ENCODE results near the gene RBFOX1.
"Not testable (repeated sequence)": the region's sequence is repeated elsewhere in the genome, so short reads cannot be mapped to it uniquely, and the experiment has no call there.

Gene RBFOX1

DNA sequence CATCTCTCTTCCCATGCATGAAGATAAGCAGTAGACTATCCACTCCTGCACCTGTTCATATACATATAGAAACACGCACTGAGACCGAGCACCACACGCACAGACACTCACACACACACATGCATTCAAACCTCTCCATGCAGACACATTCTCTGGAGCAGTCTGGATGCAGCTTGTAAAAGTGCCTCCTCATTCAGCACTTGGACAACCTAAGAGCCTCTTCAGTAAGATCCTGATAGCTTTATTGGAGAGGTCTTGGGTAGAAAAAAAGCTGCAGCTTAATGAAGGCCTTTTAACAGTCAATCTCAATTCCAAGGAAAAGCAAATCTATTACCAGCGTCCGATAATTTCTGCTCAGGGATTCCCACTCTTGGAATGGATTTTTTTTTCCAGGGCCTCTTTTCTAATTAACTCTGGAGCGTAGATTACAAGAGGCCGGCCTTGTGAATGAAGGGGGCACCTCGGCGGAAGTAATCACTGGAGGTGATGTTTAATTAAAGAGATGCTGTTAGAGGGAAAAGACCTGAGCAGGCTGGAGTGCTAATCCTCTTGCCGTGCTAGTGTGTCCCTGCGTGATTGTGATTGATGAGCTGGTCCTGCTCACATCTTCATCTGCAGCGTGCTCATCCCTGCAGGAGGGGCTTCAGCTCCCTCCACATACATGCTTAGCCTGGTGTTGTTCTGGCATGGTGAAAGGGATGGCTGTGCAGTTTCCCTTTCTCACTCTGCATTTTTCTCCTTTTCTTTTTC, 155.1 kb downstream of the RBFOX1 start:
- DNase-seq, result no peak

- no peak for DNase-seq
These were observed 159.5 kb downstream of the RBFOX1 start for GRCh38 chr16:7492122-7492521.

DNA sequence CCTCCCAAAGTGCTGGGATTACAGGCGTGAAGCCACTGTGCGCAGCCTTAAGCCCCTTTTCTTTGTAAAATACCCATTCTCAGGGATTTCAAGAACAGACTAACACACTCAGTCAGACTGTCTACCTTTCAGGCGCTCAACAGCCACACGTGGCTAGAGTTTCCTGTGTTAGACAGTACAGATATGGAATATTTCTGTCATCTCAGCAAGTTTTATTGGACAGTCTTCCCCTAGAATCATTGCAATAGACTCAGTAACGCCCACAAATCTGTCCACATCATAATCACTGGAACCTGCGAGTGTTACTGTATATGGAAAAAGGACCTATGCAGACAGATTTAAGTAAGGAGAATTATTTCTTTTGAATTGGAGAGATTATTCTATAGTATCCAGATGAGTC, 160.5 kb downstream of the RBFOX1 start:
- no peak for DNase-seq

- no peak for DNase-seq
These were observed 165.0 kb downstream of the RBFOX1 start for GRCh38 chr16:7497691-7498090.

DNA sequence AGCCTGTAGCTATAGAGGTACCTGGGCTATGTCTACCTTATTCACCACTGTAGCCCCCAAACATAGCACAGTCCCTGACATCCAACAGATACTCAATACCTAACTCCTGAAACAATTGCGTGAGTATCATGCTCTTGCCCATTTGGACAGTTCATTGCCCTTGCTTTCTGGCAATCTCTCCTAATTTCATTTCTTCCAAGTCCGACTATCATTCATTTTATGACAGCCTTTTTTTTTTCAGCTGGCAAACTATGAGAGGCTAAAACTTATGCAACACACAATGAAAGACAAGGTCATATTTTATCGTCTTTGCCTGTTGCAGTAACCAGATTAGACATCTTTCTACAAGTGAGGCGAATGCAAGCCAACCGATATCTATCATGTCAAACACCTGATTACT, 169.2 kb downstream of the RBFOX1 start:
- no peak for DNase-seq

DNA sequence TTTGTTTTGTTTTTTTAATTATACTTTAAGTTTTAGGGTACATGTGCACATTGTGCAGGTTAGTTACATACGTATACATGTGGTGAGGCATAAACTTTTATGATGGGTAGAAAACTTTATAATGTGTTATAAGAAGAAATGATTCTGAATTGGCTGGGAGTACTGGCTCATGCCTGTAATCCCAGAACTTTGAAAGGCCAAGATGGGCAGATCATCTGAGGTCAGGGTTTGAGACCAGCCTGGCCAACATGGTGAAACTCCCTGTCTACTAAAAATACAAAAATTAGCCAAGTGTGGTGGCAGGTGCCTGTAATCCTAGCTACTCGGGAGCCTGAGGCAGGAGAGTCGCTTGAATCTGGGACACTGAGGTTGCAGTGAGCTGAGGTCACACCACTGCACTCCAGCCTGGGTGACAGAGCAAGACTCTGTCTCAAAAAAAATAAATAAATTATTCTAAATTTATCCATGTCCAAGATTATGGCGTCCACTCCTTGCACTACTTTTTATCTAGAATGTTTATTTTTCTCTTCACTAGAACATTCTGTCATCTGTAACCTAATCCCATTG, 170.0 kb downstream of the RBFOX1 start:
- DNase-seq, result not testable (repeated sequence)

DNA sequence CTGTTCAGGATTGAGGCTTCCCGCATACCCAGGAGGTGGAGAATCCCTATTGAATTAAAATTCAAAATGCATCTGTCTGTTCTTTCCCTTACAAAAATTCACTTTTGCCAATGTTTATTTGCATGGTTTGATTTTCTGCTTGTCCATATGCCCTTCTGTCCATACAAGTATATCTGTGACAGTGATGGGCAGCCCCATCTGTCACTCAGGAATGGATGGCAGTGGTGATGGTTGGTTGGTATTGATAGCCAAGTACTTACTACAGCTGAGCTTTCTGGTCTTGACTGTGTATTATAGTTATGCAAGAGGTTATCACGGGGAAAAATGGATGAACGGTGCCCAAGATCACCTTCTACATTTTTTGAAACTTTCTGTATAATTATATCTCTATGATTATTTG, 171.0 kb downstream of the RBFOX1 start:
- no peak for DNase-seq

DNA sequence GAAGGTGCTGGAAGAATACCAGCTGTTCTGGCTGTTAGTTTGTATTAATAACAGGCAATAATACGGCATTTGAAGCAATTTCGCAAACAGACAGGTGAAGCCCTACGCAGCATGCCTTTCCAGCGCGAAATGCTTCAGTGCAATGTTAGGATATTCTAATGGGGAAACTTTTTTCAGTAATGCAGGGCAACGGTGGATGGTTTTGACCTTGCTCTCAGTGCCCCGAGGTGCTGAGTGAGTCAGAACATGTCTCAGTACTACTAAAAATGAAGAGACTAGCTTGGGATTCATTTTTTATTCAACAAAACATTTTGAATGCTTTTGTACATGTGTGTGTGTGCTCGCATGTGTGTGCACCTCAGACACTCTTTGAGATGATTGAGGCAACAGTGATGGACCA, 172.2 kb downstream of the RBFOX1 start:
- no peak for DNase-seq

DNA sequence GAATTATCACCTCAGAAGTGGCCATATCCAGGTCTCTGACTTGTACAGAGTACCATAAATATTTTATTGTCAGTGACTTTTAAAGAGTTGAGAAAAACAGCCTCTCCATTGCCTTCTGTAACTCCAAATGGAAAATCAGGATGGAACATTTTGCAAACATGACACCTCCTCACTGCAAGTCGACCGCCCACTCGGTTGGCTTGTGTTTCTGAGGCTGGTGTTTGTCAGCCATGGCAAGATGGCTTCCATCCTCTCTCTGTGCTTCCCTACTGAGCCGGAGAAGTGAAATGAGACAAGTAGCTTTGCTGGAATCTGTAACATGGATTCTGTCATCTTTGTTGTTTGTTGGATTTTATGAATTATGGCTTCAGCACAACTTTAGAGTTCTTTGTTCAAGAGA, 172.8 kb downstream of the RBFOX1 start:
- no peak for DNase-seq

GRCh38 chr16:7506363-7506762, 173.7 kb downstream of the RBFOX1 start:
- no peak for DNase-seq

DNA sequence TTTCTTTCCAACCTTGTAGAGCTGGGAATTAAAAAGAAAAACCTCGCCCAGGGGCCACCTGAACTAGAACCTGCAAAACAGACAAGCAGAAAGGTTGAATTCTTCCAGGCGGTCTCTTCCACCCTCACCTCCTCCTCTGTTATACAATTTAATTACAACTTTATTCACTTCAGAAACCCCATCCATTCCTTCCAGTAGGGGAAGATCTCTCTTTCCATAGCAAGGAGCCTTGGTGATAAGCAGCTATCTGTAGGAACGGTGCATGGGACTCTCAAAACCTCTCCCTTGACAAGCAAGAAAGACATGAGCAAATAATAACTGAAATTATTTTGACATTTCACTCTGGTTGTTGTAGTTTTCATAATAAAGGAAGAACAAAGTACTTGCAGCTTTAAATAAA, 176.0 kb downstream of the RBFOX1 start:
- no peak for DNase-seq

- no peak for DNase-seq
These were observed 177.4 kb downstream of the RBFOX1 start for GRCh38 chr16:7509963-7510601.

GRCh38 chr16:7511549-7512260, 179.1 kb downstream of the RBFOX1 start:
- no peak for DNase-seq

DNA sequence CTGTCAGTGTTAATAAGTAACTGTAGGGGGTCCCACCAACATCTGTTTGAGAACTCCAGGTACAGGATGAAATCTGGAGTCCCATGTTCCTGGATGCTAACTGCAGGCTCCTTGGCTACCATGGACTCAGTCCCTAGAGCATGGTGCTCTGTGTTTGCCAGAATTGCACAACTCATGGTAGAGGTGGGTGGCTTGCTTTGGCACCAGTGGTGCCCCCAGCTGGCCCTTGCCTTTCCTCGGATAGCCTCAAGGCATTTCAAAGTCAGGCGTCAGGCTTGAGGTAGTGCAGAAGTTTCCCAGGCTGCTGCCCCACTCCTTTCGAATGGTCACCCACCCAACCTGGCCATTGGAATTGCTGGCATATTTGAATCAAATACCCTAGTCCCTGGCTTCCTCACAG, 179.9 kb downstream of the RBFOX1 start:
- DNase-seq, result no peak

- DNase-seq, result no peak
These were observed 180.8 kb downstream of the RBFOX1 start for GRCh38 chr16:7513429-7513828.

DNA sequence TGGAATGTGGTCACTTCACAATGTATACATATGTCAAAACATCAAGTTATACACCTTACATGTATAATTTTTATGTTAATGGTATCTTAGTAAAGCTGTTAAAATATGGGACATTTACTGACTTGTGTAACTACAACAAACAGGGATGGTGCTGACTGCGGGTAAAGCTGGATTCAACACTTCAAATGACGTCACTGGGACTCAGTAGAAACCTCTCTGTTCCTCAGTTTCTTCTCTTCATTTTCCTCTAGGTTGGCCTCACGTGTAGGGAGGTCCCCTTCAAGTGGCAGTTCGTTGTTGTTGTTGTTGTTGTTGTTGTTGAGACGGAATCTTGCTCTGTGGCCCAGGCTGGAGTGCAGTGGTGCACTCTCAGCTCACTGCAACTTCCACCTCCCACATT, 182.9 kb downstream of the RBFOX1 start:
- no peak for DNase-seq

DNA sequence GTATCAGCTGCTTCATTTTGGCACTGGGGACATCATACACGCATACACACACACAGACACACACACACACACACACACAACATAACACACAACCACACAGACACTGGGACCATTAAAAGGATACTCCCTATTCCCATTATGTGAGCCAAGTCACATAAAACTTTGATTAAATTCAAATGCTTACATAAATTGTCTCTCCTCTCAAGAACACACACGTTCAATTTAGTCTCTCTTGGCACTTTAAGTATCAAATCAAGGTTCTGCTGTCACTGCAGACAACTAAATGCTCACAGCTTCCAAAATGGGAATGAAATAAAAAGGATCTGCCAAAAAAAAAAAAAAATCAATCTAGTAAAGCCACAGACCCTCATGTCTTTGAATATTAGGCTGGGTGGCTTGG, 184.9 kb downstream of the RBFOX1 start:
- DNase-seq, result no peak

- DNase-seq, result no peak
These were observed 185.5 kb downstream of the RBFOX1 start for GRCh38 chr16:7518158-7518557.

DNA sequence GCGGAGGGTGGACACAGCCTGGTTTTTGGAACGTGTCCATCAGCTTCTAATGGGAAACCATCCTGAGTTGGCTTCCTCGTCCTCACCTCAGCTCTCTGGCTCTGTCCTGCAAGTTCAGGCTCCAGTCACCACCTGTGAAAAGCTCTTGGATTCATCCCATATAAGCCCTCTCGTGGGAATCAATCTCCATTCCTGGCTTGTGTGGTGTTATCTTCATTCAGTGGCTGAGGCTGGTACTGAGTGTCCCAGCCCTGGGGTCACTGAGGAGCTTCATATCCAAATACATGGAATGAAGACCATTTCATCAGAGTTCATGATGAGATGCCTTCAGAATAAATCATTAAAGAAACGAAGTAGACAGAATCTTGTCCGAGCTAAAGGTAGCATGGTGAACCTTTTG, 189.2 kb downstream of the RBFOX1 start:
- DNase-seq, result no peak

GRCh38 chr16:7524419-7524818, 191.8 kb downstream of the RBFOX1 start:
- no peak for DNase-seq

DNA sequence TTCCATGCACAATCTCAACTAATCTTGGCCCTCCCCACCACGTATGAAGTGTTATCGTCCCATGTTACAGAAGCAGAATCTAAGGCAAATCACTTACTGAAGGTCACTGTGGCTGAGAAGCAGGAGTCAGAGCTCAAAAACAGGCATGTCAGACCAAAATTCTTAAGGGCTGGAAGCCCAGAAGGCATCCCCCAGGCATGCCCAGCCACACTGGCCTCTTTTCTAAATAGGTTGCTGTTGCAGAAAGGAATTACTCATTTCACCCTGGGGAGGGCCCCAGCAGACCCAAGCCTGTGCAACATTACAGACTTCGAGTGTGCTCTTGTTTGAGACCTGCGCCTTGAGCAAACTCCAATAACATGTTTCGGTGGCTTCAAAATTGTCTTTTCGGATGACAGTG, 194.1 kb downstream of the RBFOX1 start:
- DNase-seq, result no peak

- DNase-seq, result no peak
These were observed 199.9 kb downstream of the RBFOX1 start for GRCh38 chr16:7532534-7532933.

DNA sequence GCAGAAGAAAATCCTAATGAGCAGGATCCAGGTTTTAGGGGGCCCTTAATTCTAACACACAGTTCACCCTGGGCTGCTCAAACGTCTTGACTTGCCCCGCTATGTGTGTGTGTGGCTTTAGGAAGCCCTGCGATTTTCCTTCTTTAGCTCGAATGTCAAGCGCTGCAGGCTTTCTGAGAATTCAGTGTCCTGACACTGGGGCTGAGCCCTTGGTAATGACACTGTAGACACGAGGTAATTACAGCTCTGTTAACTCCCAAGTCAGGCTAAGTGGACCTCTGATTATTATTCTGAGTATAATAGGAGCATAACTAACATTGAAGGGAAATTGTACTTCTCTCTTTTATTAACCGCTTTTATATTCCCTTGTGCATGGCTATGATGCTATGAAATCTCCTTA, 202.1 kb downstream of the RBFOX1 start:
- no peak for DNase-seq

- DNase-seq, result no peak
These were observed 208.4 kb downstream of the RBFOX1 start for GRCh38 chr16:7541026-7541425.

Measured in Kasumi-1 (cell line).